Ecto neural progenitor cell (in vitro differentiated cells): Measurements from ENCODE around the gene SBSN.

ENCODE experiments used
- DNase-seq: peaks from one replicate; pipeline ENCODE4 v3.0.0-alpha.2; 2018; ENCODE audit warnings: low spot score

The SBSN gene

DNA sequence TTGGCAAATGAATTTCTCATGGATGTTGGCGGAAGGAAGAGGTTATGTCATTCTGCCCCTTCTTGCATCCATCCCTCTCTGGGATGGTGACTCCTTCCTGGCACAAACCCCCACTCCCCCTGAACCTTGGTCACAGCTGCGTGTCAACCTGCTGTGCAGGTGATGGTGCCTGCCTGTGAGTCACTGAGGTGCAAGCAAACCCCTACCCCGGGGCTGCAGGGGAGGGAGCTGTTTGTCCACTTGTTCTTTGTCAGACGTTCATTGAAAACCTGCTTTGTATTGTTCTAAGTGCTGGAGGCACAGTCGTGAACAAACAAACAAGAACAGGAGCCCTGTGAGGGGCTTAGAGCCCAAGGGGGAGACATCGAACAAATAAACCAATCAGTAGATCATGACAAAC is 3.2 kb upstream of the SBSN start:
- DNase-seq = no peak

DNA sequence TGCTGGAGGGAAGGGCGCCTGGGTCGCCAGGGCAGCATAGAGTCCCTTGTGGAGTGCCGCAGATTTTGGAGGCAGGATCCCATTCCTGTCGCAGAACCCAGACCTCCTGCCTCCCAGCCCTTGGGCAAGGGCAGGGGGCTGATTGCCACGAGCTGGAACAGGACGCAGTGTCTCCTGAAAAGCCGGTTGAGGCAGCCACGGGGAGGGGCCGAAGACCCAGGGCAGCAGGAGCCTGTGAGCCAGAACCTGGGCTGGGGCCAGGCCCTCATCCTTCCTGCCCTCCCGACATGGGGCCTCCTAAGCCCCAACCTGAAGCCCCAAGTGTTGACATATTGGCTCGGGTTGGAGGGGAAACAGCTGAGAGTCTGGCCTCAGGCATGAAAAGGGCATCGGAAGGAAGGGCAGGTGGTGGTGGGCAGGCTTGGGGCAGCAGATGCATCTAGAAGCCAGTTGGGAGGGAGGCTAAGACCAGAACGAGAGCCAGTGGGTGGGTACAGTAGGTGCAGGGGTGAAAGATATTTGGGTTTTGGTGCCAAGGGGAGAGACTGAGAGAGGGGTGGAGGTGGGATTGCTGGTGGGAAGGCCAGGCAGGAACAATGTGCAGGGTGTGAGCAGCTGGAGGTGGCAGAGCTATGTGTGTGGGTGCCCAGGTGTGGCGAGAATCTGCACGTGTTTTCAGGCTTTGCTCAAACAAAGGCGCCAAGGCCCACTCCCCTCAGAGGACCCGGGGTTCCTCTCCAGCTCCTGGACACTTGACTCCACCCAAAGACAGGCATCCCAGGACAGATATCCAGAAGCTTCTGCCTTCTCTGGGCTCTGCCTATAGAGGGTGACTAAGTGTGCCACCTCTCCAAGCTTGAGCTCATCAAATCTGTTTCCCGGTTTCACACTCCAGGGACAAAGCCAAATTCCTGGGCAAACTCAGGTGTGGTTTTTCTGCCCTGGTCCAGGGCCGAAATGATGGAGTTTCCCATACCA is 1.4 kb upstream of the SBSN start:
- no peak for DNase-seq

DNA sequence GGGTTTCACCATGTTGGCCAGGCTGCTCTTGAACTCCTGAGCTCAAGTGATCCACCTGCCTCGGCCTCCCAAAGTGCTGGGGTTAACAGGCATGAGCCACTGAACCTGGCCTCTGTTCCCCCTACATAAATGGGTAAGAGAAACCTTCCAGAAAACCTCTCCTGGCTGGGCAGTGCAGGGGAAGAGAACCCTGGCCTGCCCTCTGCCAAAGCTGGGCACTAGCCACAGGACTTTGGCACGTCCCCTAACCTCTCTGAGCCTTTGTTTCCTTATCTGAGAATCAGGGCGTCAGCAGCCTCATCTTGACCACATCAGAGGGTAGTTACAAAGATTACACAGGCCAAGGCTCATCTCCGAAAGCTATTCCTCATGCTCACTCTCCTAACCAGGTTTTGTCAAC is 2.2 kb downstream of the SBSN start:
- no peak for DNase-seq

DNA sequence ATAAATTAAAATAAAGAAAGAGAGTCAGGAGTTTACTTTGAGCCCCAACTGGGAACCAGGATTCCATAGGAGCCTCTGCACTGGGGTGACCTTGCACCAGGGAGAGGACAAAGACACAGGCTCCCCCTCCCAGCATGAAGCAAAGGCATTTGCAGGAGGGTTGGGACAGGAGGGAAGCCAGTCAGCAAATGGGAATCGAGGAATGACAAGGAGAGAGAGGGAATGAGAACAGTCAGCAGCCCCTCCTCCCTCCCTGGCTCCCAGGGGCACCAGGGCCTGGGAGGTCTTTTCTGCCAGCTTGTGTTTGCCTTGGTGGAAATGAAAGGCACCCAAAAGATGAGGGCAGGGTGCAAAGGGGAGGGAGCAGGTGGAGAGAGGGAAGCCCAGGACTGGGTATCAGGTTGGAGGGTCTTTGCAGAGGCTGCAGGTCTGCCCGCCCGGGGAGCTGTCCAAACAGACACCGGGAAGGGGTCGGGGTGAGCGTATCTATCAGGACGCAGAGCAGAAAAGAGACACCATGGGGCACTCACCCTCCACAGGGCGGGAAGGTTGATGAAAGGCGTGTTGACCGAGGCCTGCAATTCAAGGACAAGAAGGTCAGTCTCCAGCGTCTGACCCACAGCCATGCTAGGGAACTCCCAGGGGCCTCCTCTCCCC is 3.8 kb downstream of the SBSN start:
- DNase-seq = no peak

DNA sequence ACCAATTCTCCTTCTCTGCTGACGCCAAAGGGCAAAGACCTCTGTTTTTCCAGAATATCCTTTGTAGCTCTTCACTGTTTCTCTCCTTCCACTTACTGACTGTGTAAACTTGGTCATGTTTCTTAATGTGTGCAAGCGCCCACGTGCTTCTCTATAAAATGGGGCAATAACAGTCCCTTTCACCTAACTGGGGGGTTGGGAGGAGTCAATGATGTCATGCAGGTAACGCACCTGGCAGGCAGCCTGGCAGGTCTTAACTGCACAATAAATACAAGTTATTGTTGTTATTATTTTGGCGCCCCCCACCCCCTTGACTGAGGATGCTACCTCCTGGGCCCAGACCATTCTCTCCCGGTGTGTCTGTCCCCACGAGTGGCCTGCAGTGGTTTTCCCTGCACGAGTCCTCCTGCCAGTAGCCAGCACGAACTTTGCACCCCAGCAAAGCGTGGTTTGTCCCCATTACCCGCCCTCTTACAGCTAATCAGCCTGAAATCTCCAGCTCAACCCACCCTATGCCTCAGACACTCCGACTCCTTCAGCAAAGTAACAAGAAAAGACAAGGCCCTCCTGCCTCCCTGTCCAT is 5.3 kb downstream of the SBSN start:
- DNase-seq = no peak

DNA sequence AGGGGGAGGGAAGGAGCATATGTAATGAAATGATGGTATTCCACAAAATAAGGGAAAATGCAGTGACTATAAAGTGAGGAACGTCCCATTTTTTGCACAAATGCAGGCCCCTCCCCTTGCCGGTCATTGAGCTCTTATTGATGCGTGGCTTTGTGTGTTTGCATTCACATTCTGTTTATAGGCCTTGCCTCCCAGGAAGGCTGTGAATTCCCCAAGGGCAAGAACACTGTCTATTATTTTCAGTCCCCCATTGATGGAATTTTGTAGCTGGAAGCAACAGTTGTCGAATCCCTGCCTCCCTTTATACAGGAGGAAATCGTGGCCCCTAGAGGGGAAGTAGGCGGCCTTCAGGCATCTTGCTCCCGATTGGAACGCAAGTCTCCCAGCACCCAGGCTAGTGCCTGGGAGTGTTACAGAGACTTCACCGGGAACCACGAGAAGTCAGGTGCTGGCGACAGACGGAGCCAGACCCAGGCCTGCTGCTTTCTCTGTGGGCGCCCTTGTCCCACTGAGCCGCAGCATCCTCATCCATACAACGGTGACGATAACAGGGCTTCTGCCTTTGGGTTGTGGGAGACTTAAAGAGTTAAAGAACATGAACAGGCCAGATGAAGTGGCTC is 6.9 kb downstream of the SBSN start:
- no peak for DNase-seq

DNA sequence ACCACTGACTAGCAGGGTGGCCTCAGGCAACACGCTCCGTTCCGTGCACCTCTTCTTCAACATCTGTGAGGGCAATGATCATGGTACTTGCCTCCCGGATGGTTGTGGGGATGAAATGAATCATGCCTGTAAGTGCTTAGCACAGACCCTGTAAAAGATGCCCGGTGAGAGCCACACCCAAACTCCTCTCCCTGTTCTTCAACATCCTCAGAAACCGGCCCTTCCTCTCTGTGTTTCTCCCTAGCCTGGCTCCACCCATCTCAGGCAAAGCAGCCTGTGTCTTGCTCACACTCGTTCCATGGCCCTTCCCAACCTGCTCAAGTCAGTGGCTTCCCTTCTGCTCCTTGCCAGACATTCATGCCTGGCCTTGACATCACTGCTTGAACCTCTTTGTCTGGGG is 8.8 kb downstream of the SBSN start:
- no peak for DNase-seq

DNA sequence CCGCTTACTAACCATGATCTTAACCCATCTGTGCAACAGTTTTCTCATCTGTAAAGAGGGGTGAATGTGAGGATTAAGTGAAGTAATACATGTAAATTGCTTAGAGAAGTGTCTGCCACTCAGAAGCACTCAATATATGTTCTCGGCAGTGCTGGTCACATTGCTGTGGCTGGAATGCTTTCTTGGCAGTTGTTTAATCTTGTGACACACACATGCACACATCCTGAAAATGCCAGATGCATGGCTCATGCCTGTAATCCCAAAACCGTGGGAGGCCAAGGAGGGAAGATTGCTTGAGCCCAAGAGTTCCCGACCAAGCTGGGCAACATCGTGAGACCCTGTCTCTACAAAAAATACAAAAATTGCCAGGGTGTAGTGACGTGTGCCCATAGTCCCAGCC is 9.8 kb downstream of the SBSN start:
- no peak for DNase-seq

DNA sequence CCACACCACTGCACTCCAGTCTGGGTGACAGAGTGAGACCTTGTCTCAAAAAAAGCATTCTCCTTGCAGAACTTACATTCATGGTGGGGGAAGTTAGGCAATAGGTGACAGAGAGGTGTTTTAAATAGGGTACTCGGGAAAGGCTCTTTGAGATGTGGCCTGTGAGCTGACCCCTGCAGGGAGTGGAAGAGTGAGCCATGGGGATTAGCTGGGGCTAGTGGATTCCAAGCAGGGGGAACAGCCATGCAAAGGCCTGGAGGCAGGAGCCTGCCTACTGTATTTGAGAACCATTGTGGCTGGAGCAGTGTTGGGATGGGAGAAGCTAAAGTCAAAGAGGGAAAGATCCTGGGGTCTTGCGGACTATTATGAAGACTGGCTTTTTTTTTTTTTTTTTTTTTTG is 10.8 kb downstream of the SBSN start:
- no peak for DNase-seq

DNA sequence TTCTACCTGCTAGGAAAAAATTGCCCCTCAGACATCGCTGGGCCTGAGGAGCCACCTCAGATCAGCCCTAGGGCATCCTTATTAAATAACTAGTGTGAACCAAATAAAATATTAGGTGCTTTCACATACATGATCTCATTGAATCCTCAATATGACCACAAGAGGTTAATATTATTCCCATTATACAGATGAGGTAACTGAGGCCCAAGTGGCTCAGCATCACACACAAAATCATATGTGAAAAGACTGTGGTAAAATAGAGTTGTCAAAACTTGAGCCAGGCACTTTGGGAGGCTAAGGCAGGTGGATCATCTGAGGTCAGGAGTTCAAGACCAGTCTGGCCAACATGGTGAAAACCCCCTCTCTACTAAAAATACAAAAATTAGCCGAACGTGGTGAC is 11.8 kb downstream of the SBSN start:
- no peak for DNase-seq

DNA sequence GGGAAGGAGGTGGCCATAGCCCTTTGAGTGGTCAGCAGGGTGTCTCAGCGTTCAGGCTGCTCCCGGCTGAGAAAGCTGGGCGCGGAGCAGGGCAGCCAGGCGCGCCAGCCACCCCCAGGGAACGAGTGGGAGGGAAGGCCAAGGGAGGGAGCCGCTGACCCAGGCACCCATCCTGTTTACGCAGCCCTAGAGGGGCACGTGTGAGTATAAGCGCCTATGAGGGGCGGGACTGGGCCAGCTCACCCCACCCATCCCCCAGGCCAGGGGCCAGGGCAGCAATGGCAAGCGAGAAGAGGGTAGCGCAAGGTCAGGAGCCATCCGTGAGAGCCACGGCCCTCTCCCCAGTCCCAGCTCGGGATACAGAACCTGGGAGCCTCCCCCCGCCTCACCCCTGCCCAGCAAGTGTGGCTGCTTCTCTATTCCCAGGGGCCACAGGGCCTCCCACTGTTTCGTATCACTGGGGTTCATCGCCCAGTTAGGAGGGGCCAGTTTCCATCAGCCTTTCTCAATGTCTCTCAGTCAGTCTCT is 13.8 kb downstream of the SBSN start:
- DNase-seq = no peak

DNA sequence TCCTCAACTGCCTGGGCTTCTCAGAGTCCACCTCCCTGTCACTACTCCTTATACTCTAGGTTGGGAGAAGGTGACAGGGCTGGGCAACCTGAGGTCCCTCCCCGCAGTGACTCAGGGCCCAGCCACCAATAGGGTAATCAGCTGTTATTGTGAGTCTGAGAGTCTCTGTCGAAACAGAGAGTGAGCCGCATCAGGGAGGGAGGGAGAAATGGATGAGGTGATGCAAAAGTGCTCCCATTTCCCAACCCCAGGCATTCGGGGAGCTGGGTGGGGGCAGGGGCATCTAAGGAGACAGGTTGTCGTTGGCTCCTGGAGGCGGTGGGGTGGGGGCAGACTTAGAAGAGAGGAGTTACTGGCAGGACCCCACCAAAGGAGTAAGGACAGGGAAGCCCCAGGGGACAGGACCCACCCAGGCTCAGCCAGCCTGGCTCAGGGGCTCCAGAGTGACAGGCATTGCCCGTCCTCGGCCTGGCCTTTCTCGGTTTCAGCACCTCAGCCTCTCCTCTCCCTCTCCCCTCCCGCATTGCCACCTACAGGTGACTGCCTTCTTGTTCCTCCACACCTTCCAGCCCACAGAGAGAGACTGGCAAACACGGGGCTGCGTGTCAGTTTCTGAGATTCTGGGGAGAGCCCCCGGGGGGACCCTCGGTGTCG is 14.4 kb downstream of the SBSN start, which contains the start of gene DMKN:
Gene DMKN, minus strand, starts transcription at position 22 of the 654 bp plus-strand sequence. CDS start 174 bp downstream, outside the sequence.
- DNase-seq = no peak

DNA sequence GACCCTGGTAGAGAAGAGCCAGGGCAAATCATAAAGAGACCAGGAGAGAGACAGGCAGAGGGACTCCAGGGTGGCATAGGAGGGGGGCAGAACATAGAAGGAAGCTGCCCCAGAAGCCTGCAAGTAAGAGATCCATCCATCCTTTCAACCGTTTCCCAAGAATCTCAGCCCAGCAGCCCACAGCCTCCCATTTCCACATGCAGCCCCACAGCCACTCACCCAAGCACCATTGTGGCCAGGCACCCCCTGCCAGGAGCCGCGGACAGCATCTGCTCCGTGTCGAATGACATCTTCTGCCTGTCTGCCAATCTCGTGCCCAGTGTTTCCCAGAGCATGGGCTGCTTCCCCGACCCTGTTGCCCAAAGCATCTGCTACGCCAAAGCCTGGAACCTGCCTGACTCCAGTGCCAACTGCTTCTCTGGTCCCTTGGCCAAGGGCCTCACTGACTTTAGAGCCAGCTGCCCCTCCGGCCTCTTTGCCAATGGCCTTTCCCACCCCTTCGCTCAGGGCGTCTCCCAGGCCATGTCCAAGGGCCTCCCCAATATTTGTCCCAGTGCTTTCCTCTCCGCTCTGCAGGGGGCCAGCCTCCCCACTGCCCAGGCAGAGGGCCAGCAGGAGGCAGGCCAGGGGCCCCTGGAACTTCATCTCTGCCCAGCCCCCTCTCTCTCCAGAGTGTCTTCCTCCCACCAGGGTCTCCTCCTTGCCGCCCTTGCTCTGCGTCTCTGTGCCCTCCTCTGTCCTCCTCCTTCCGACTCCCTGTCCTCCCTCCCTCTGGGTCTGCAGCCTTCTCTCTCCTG is 15.1 kb downstream of the SBSN start:
- no peak for DNase-seq

DNA sequence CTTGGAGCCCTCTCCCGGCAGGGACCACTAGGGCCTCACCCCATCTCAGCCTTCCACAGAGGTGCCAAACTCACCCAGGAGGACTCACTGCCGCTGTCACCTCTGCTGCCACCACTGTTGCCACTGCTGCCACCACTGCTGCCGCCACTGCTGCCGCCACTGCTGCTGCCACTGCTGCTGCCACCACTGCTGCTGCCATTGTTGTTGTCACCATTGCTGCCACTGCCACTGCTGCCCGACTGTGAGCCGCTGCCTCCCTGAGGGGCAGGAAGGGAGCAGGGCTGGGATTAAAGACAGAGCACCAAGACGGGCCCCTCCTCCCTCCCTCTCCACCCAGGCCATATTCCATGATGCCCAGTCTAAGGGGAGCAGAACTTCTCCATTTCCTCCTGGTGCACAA is 16.8 kb downstream of the SBSN start:
- no peak for DNase-seq

DNA sequence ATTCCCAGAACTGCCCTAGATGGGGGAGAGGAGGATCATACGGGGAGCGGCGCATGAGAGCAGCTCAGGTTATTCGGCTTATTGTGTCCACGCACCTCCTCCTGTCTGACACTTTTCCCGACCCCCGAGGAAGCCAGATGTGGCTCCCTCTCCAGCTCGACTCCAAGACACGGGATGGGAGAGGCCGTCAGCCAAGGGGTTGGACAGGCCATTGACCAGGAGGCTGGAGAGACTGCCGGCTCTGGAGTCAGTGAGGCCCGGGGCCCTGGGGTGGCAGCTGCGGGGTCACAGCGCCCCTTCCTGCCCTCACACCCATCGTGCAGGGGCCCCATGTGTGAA is 17.5 kb downstream of the SBSN start:
- DNase-seq = no peak

DNA sequence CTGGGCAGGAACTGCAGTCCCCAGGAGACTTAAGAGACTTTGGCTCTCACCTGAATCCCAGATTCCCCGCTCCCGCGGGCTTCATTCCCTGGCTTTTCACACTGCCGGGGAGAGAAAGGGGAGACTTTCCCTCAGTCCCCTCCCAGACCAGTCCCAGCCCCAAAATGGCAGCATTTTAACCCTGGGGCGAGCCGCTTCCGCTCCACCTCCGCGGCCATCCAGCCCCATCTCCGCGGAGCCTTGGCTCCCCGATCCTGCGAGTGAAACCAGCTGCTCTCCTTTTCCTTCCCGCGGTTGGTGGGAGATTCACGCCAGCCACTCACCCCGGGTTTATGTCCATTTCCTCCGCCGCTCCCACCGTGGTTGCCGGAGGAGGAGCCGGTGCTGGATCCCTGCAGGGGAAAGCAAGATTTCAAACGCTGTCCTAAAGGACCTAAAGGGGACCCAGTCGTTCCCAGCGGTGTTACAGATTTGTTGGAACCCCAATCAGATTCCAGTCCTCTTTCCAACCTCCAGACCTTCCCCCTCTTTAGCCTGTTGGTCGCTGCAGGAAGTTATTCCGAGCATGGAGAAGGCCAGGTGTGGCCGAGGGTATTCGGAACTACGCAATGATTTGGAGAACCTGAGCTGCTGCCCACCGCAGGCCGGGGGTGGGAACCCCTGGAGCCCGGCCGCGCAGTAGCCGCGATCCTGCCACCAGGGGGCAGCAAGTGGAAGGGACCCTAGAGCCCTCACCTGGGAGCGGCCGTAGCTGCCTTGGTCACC is 18.1 kb downstream of the SBSN start:
- DNase-seq = peak; percentile 90

DNA sequence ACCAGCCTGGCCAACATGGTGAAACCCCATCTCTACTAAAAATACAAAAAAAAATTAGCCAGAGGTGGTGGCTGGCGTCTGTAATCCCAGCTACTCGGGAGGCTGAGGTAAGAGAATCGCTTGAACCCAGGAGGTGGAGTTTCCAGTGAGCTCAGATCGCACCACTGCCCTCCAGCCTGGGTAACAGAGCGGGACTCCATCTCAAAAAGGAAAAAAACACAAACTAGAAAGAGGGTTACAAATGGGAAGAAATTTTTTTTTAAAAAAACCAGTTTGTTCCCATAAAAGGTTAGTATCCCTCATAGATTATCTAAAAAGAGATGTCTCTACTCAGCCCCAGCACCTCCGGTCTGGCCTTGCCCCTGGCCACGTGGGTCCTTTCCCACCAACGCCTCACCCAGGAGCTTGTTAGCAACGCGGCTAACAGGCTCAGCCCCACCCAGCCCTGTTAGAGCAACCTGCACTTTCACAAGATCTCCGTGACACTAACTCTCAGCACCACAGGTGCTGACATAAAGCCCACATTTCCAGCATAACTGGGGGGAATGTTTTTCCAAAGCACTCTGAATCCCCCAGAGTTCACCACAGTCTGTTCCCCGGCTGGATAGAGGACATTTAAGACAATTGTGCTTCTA is 19.0 kb downstream of the SBSN start:
- DNase-seq = no peak

DNA sequence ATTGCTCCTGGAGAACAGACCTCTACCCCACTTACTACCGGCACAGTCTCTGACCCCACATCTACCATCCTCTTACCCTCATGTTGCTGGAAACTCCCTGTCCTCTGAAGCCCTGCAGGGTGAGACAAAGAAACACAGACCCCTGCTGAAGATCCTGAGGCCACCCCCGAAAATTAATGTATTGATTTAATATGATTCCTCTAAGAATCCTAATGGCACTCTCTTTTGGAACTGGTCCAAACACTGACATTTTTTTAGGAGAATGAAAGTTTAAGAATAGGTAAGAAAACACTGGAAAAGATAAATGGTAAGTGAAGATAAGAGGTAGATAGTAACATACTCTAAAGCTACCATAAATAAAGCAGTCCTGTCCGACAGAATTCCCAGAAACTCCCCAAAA is 20.0 kb downstream of the SBSN start:
- DNase-seq = no peak

DNA sequence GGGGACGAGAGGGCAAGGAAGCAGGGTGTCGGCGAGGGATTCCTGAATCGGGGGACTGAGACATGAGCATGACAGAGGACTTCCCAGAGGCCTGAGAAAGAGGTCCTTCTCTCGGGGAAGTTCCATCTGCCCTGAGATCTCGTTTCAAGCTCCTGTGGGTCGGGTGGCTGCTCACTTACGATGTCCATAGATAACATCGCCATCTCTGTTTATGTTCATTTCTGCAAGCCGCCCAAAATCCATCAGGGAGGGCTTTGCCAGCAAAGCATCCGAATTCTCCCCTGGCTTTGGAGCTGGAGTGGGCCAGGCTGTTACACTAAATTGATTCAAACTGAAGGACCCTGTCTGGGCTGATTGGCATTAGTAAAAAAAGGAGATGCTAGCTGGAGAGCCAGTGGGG is 20.6 kb downstream of the SBSN start:
- DNase-seq = no peak

DNA sequence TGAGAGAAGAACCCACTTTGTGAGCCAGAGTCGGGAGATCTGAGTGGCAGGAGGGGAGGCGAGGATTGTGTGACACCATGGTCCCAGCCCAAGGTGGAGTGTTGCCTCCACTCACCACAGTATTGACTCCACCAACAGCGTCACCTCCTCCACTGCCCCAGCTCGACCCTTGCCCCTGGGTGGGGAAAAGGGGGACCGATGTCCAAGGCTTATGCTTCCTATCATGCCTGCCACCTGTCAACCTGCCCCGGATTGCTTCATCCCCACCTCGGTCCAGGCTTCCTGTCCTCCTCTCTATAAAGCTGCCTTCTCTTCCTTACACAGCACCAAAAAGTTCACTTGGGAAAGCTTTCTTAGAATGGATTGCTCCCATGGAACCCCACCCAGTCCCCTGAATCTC is 22.1 kb downstream of the SBSN start:
- DNase-seq = no peak
